ENCODE measurements around the gene ELAVL4. TPM values are rescaled to one million over a fixed set of nuclear protein-coding genes. Genes with fewer than 3 reads are reported as not detected.
"Not testable (repeated sequence)": the region's sequence is repeated elsewhere in the genome, so short reads cannot be mapped to it uniquely, and the experiment has no call there.

ELAVL4 gene
- polyA plus RNA-seq, 1 donor from 2014 or later: not detected

GRCh38 chr1:50147191-50147850 lies 38.6 kb downstream of the ELAVL4 start:
- peak overlapping the region in 1 of 3 donors; percentile 12 for H3K27ac Mint-ChIP-seq
- H3K9me3 Mint-ChIP-seq: no peaks in the 10 kb centered on the region
- peaks cover 6% of the 10 kb centered on the region for H3K27me3 Mint-ChIP-seq
- no peaks in the 10 kb centered on the region for H3K4me1 Mint-ChIP-seq
- H3K36me3 Mint-ChIP-seq: no peaks in the 10 kb centered on the region
- no peak overlapping the region for H3K4me3 Mint-ChIP-seq

- peaks cover 5% of the 10 kb centered on the region for H3K27me3 Mint-ChIP-seq
- no peaks in the 10 kb centered on the region for H3K9me3 Mint-ChIP-seq
- H3K4me3 Mint-ChIP-seq: no peak overlapping the region
- no peaks in the 10 kb centered on the region for H3K36me3 Mint-ChIP-seq
- H3K4me1 Mint-ChIP-seq: no peaks in the 10 kb centered on the region
- H3K27ac Mint-ChIP-seq: no peak overlapping the region
Measured at GRCh38 chr1:50148142-50148923, 39.6 kb downstream of the ELAVL4 start.

DNA sequence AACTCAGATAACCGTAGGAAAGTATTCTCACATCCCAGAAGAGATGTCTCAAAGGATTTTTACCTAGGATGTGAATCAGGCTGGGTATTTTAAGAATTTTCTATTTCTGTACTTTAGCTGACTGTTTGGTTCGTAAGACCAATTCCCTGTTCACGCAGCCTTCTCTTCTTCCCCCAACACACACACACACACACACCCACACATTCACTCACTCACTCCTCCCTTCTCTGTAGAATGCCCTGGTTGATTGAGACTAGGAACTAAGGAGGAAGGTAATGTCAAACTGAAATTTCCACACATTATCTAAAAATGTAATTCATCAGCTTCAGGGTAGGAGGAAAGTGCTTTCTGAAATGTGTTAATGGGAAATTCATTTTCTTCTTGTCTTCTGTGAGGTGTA lies 43.5 kb downstream of the ELAVL4 start:
- Mint-ChIP-seq H3K4me3 (no peak overlapping the region), H3K36me3 (no peaks in the 10 kb centered on the region), H3K27ac (no peak overlapping the region), H3K27me3 (peaks cover 7% of the 10 kb centered on the region), H3K4me1 (peaks cover 0 to 3% (median 0%) of the 10 kb centered on the region in 3 donors), H3K9me3 (no peaks in the 10 kb centered on the region)

GRCh38 chr1:50155541-50155940 lies 46.8 kb downstream of the ELAVL4 start:
- Mint-ChIP-seq H3K36me3 (no peaks in the 10 kb centered on the region), H3K4me1 (peaks cover 0 to 3% (median 0%) of the 10 kb centered on the region in 3 donors), H3K27me3 (peaks cover 6% of the 10 kb centered on the region), H3K4me3 (no peak overlapping the region), H3K9me3 (no peaks in the 10 kb centered on the region), H3K27ac (no peak overlapping the region)

DNA sequence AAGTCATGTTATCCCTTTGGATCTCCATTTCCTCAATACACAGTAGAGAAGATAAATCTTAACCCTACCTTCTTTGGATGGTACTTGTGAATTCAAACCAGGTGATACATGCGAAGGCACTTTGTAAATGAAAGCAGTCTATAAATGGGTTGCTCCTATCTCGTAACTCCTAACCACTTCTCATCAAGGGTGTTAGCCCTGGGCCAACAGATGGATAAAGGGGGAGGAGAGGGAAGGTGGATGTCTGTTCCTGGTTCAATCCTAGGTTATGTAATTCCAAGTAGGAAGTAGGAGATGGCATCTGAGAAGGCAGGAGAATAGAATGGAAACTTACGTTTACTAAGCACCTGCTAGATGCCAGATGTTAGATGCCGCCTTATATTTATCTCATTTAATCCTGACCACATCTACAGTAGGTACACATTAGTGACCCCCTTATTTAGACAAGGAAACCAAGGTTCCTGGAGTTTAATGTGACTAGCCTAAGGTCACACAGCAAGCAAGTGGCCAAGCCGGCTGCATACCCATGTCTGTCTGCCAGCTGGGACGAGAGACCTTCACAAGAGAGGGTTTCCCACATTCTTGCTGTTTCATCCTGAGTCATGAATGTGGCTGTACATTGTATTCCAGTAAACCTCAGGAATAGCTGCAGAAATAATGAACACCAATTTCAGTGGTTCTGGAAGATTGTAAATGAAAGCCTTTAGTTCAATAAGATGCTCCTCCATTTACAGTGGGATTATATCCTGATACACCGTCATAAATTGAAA lies 47.7 kb downstream of the ELAVL4 start:
- Mint-ChIP-seq H3K9me3 (no peaks in the 10 kb centered on the region), H3K4me1 (peaks cover 0 to 3% (median 0%) of the 10 kb centered on the region in 3 donors), H3K27ac (no peak overlapping the region), H3K4me3 (no peak overlapping the region), H3K27me3 (peaks cover 7% of the 10 kb centered on the region), H3K36me3 (no peaks in the 10 kb centered on the region)

- no peak overlapping the region for H3K27ac Mint-ChIP-seq
- peaks cover 0 to 3% (median 0%) of the 10 kb centered on the region in 3 donors for H3K4me1 Mint-ChIP-seq
- H3K4me3 Mint-ChIP-seq: no peak overlapping the region
Measured at GRCh38 chr1:50157306-50157941, 48.7 kb downstream of the ELAVL4 start.

DNA sequence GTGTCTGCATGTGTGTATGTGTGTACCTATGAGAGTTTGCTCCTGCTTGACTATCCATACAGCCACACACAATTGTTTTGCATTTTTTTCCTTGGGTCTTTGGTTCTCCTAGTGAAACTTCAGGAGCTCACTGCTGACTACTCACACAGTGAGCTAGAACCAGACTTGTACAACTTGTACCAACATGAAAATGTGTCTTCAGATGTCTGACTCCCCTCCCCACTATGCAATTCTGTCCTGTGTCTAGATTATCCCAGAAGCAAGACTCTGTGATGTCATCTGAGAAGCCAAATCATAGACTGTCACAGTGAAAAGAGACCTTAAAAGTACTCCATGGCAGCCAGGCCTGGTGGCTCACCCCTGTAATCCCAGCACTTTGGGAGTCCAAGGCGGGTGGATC lies 49.7 kb downstream of the ELAVL4 start:
- H3K27me3 Mint-ChIP-seq: peaks cover 6% of the 10 kb centered on the region
- H3K36me3 Mint-ChIP-seq: no peaks in the 10 kb centered on the region
- H3K27ac Mint-ChIP-seq: no peak overlapping the region
- H3K9me3 Mint-ChIP-seq: no peaks in the 10 kb centered on the region
- peaks cover 0 to 3% (median 0%) of the 10 kb centered on the region in 3 donors for H3K4me1 Mint-ChIP-seq
- no peak overlapping the region for H3K4me3 Mint-ChIP-seq

More at GRCh38 chr1:50157306-50157941, 48.7 kb downstream of the ELAVL4 start:
- H3K9me3 Mint-ChIP-seq: no peaks in the 10 kb centered on the region
- H3K36me3 Mint-ChIP-seq: no peaks in the 10 kb centered on the region
- H3K27me3 Mint-ChIP-seq: peaks cover 7% of the 10 kb centered on the region

DNA sequence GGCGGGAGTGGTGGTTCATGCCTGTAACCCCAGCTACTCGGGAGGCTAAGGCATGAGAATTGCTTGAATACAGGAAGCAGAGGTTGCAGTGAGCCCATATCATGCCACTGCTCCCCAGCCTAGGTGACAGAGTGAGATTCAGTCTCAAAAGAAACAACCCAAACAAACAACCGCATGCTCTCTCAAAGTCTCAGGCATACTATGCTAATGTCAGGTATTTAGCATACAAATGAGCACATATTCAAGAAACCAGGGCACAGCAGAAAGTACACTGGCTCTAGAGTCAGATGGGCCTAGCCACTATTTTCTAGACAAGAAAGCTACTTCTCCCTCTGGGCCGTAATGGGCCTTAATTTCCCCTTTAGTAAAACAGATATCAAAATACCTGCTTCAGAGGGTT lies 55.0 kb downstream of the ELAVL4 start:
- H3K4me1 Mint-ChIP-seq: no peaks in the 10 kb centered on the region
- no peaks in the 10 kb centered on the region for H3K9me3 Mint-ChIP-seq
- H3K27ac Mint-ChIP-seq: no peak overlapping the region
- no peak overlapping the region for H3K4me3 Mint-ChIP-seq
- peaks cover 2% of the 10 kb centered on the region for H3K36me3 Mint-ChIP-seq
- H3K27me3 Mint-ChIP-seq: peaks cover 5% of the 10 kb centered on the region

DNA sequence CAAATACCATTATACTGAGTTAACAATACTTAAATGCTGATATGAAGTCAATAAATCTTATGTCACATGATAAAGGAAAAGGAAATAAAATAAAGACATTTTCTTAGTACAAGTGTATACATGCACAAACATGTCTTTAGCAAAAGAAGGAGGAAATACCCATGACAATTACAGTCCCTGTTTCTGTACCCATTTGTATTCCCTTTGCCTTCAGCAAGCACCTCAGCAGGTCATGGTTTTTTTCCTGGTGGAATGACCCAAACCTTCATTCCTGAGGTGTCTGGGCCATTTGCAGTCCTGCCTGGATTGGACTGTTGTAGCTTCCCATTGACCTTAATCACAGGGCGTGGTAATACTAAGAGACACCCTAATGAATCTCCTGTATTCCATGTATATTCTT lies 57.6 kb downstream of the ELAVL4 start:
- not testable (repeated sequence) for H3K36me3 Mint-ChIP-seq, H3K4me3 Mint-ChIP-seq, H3K27me3 Mint-ChIP-seq, H3K27ac Mint-ChIP-seq, H3K4me1 Mint-ChIP-seq, H3K9me3 Mint-ChIP-seq

DNA sequence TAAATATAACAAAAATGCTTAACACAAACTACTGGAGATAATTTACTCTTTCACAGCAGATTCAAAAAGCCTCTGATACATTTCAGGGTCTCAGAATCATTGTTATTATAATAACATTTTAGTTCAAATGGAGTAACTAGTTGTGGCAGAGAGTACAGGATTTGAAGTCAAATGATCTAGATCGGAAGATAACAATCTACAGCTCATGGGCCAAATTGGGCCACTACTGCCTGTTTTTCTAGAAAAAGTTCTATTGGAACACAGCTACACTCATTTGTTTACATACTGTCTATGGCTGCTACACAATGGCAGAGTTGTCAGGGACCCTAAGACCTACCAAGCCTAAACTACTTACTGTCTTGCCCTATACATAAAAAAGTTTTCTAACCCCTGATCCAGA lies 63.6 kb downstream of the ELAVL4 start:
- H3K36me3 Mint-ChIP-seq: no peaks in the 10 kb centered on the region
- no peak overlapping the region for H3K27ac Mint-ChIP-seq
- peaks cover 10% of the 10 kb centered on the region for H3K27me3 Mint-ChIP-seq
- H3K9me3 Mint-ChIP-seq: no peaks in the 10 kb centered on the region
- H3K4me1 Mint-ChIP-seq: no peaks in the 10 kb centered on the region
- H3K4me3 Mint-ChIP-seq: no peak overlapping the region

GRCh38 chr1:50174101-50174500 lies 65.4 kb downstream of the ELAVL4 start:
- no peaks in the 10 kb centered on the region for H3K36me3 Mint-ChIP-seq
- H3K27me3 Mint-ChIP-seq: peaks cover 10% of the 10 kb centered on the region
- no peak overlapping the region for H3K27ac Mint-ChIP-seq
- no peaks in the 10 kb centered on the region for H3K9me3 Mint-ChIP-seq
- no peaks in the 10 kb centered on the region for H3K4me1 Mint-ChIP-seq
- H3K4me3 Mint-ChIP-seq: no peak overlapping the region

- H3K36me3 Mint-ChIP-seq: no peaks in the 10 kb centered on the region
- H3K4me1 Mint-ChIP-seq: no peaks in the 10 kb centered on the region
Measured at GRCh38 chr1:50175719-50176639, 67.3 kb downstream of the ELAVL4 start.

DNA sequence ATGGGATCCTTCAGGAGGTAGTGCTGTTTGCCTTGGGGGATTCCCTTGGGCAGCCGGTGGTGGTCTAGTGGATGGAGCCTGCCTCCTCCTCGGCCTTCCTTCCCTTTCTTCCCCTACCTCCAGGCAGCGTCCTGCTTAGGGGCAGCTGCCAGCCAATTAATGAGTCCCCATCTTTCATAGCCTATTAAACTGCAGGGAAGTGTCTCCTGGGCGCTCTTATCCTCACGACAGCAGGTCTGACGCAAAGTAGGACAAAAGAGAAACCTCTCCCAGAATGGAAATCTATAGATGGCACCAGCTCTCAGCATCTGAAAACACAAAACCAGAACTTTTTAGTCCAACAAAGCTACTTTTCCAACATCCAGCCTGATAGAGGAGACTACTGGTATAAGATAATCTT lies 69.3 kb downstream of the ELAVL4 start:
- H3K36me3 Mint-ChIP-seq: no peaks in the 10 kb centered on the region
- H3K27me3 Mint-ChIP-seq: peaks cover 12% of the 10 kb centered on the region
- H3K9me3 Mint-ChIP-seq: no peaks in the 10 kb centered on the region

More at GRCh38 chr1:50175719-50176639, 67.3 kb downstream of the ELAVL4 start:
- Mint-ChIP-seq H3K4me3 (no peak overlapping the region), H3K9me3 (no peaks in the 10 kb centered on the region), H3K27ac (no peak overlapping the region), H3K27me3 (peaks cover 12% of the 10 kb centered on the region)

GRCh38 chr1:50179639-50180038 lies 70.9 kb downstream of the ELAVL4 start:
- Mint-ChIP-seq H3K9me3 (no peaks in the 10 kb centered on the region), H3K4me3 (no peak overlapping the region), H3K27me3 (peaks cover 8% of the 10 kb centered on the region), H3K27ac (no peak overlapping the region), H3K4me1 (peaks cover 0 to 4% (median 0%) of the 10 kb centered on the region in 3 donors), H3K36me3 (no peaks in the 10 kb centered on the region)

More for the DNA sequence above, 69.3 kb downstream of the ELAVL4 start:
- Mint-ChIP-seq H3K27ac (no peak overlapping the region), H3K4me3 (no peak overlapping the region), H3K4me1 (no peaks in the 10 kb centered on the region)

Measured in IgD-negative memory B cell (primary cell).